Activated T-cell treated with anti-CD3 and anti-CD28 coated beads, Interleukin-2, amount 50 U/mL, for 72 hours (primary cell): ENCODE results near the gene EXOC6. TPM values are rescaled to one million over a fixed set of nuclear protein-coding genes. Genes with fewer than 3 reads are reported as not detected.
"Not testable (repeated sequence)": the region's sequence is repeated elsewhere in the genome, so short reads cannot be mapped to it uniquely, and the experiment has no call there.

Experiments used
- ATAC-seq, 2 donors: fragments of 150-1000 bp; cut with Tn5 transposase; replicated peaks in 1 of 2; 2 replicates each; pipeline ENCODE4 v1.10.0; 2021; ENCODE audit warnings: moderate library complexity in 2 of 2, mild to moderate bottlenecking in 1 of 2
- DNase-seq, 2 donors: peaks; one replicate each; pipeline ENCODE4 v3.0.0; 2021 to 2022; ENCODE audit warnings: mixed read lengths in 1 of 2
- H3K27ac Mint-ChIP-seq: one replicate; pipeline ENCODE4 v1.8.0; 2022; ENCODE audit warnings: mild to moderate bottlenecking, moderate library complexity, mixed read lengths
- H3K27me3 Mint-ChIP-seq: one replicate; pipeline ENCODE4 v1.8.0; 2022; ENCODE audit warnings: low read depth, mixed read lengths
- H3K36me3 Mint-ChIP-seq, 2 donors: one replicate each; pipeline ENCODE4 v1.8.0; 2022; ENCODE audit warnings: mixed read lengths in 2 of 2, mild to moderate bottlenecking in 1 of 2; ENCODE audit not compliant: insufficient read depth in 2 of 2
- H3K4me1 Mint-ChIP-seq: one replicate; pipeline ENCODE4 v1.8.0; 2022; ENCODE audit warnings: low read depth, mixed read lengths
- H3K4me3 Mint-ChIP-seq, 2 donors: one replicate each; pipeline ENCODE4 v1.8.0; 2022; ENCODE audit warnings: mild to moderate bottlenecking in 2 of 2, mixed read lengths in 2 of 2, moderate library complexity in 2 of 2
- H3K9me3 Mint-ChIP-seq, 2 donors: one replicate each; pipeline ENCODE4 v1.8.0; 2022; ENCODE audit warnings: mixed read lengths in 2 of 2
- total RNA-seq, 2 donors: library from RNA; stranded (reverse); gene quantifications; one replicate each; pipeline ENCODE4 v1.2.3, GENCODE V29; 2022

EXOC6 gene
- total RNA-seq, 2 donors from 2014 or later, result 9.2 to 12.6 TPM

DNA sequence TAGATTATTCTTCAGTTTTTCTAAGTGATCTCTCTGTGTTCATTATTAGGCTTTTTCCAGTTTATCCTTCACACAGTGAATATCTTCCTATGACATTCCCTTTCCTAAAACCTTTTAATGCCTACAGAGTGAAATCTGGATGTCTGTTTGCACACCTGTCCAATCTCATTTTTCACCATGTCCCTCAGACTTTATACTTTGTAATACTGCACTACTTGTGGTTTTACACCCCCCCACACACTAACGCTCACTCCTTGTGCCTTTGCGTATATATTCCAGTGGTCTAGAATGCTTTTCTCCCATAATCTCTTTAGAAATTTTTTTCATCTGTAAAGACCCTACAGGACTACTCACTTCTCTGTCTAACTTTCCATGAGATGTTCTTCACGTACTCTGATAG lies 98.2 kb downstream of the EXOC6 start:
- DNase-seq (no peak), ATAC-seq (no peak)
- Mint-ChIP-seq H3K27ac (no peak overlapping the region), H3K27me3 (no peaks in the 10 kb centered on the region), H3K4me1 (no peaks in the 10 kb centered on the region), H3K36me3 (peaks cover 2 to 15% of the 10 kb centered on the region in 2 donors), H3K9me3 (no peaks in the 10 kb centered on the region), H3K4me3 (no peak overlapping the region)

DNA sequence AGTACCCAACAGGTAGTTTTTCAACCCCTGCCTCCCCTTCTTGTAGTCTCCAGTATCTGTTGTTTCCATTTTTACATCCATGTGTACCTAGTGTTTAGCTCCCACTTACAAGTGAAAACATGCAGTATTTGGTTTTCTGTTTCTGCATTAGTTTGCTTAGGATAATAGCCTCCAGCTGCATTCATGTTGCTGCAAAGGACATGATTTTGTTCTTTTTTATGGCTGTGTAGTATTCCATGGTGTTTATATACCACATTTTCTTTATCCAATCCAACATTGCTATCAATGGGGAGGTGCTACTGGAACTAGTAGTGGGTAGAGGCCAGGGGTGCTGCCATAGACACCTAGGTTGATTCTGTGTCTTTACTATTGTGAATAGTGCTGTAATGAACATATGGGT lies 104.3 kb downstream of the EXOC6 start:
- not testable (repeated sequence) for H3K36me3 Mint-ChIP-seq, ATAC-seq, H3K27me3 Mint-ChIP-seq, H3K9me3 Mint-ChIP-seq, H3K4me1 Mint-ChIP-seq, H3K27ac Mint-ChIP-seq, DNase-seq, H3K4me3 Mint-ChIP-seq

DNA sequence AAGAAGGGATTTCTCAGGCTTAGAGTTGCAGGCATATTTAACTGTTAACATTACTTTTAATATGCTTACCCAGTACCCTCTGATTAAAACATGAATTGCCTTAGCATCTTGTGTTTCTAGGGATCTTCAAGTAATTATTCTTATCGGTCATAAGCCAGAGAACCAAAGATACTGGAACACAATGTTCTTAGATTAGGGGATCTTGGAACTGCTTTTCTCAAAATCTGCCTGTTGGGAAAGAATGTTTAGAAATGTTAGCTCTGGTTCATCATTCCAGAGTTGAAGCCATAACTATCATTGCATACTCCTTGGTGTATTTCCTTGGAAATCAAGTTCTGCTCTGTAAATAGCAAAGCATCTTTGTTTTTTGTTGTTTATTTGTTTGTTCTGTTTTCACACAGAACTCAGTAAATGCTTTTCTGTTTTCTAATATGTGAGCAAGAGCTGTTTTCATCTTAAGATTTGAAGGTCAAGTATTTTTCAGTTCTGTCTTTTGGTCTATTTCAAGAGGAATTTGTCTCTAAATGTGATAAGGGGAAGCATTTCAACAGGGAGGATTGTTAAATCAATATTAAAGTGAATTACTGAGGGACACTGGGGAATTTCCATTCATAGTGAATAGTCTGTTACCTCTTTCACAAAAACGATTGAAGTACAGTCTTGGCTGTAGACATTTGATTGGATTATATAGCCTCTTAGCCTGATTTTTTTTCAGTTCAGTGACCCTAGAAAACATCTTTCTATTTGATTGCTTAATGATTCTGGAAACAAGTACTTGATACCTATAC lies 109.1 kb downstream of the EXOC6 start:
- H3K9me3 Mint-ChIP-seq, result no peaks in the 10 kb centered on the region
- H3K4me3 Mint-ChIP-seq, result no peak overlapping the region
- DNase-seq (no peak), ATAC-seq (no peak)
- H3K27me3 Mint-ChIP-seq, result no peaks in the 10 kb centered on the region
- H3K27ac Mint-ChIP-seq, result no peak overlapping the region
- H3K4me1 Mint-ChIP-seq, result no peaks in the 10 kb centered on the region
- peaks cover 0 to 3% of the 10 kb centered on the region in 2 donors for H3K36me3 Mint-ChIP-seq

DNA sequence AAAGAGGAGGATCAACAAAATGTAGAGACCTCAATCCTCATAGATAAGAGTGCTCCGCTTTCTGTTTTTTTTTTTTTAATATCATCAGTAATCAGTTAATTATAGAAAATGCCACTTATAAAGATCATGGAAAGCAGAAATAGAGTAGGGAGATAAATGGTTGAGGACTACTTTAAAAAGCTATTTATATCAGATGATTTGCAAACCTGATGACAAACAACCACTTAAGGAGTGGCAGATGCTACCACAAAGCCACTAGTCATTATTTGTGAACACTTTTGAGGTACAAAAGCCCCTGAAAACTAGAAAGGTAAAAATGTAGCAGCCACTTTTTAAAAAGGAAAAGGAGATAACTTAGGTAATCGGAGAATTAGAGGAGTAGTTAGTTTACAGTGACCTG lies 113.3 kb downstream of the EXOC6 start:
- no peak for ATAC-seq
- Mint-ChIP-seq H3K27me3 (no peaks in the 10 kb centered on the region), H3K4me3 (no peak overlapping the region)

DNA sequence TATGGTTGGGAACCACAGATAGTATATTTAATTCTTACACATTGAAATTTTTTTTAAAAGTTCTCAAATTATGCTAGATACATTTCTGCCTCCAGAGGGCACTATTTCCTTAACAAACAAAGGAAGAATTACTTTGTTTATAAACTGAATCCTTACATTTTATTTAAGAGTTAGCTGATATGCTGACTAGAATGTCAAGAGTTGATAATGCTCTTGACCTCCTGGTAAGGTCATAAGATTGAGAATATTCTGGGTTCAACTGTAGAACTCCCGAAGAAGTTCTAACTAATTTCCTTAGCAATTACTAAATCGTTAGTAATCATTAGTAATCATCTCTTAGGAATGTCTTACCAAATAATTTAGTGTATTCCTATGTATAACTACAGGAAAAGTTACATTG lies 117.0 kb downstream of the EXOC6 start:
- Mint-ChIP-seq H3K9me3 (no peaks in the 10 kb centered on the region), H3K27me3 (no peaks in the 10 kb centered on the region), H3K4me1 (no peaks in the 10 kb centered on the region), H3K27ac (no peak overlapping the region), H3K4me3 (no peak overlapping the region), H3K36me3 (no peaks in the 10 kb centered on the region)
- ATAC-seq, result no peak
- DNase-seq, result peak in 1 of 2 donors; percentile 2

More for the DNA sequence above, 113.3 kb downstream of the EXOC6 start:
- no peaks in the 10 kb centered on the region for H3K36me3 Mint-ChIP-seq
- no peaks in the 10 kb centered on the region for H3K4me1 Mint-ChIP-seq
- H3K27ac Mint-ChIP-seq, result no peak overlapping the region
- H3K9me3 Mint-ChIP-seq, result no peaks in the 10 kb centered on the region
- no peak for DNase-seq

DNA sequence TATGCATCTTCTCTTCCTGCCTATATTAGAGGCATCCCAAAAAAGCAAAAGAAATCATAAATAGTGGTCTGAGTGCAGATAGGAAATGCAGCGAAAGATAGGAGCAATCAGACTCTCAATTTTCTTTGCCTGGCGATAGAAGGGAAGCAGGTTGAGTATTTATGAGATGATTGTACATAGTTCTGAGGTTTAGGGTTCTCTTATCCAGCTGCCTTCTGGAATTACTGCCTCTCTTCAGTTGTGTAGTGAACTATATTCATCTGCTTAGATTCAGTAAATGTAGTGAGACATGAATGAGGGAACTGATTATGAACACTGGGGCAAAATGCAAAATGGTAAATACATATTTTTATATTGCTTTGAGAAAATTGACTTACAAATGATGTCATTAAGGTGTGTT lies 119.3 kb downstream of the EXOC6 start:
- peaks cover 2 to 6% of the 10 kb centered on the region in 2 donors for H3K36me3 Mint-ChIP-seq
- no peaks in the 10 kb centered on the region for H3K27me3 Mint-ChIP-seq
- no peak overlapping the region for H3K27ac Mint-ChIP-seq
- ATAC-seq (no peak), DNase-seq (no peak)
- H3K4me3 Mint-ChIP-seq, result no peak overlapping the region
- H3K9me3 Mint-ChIP-seq, result no peaks in the 10 kb centered on the region
- H3K4me1 Mint-ChIP-seq, result peaks cover 8% of the 10 kb centered on the region

DNA sequence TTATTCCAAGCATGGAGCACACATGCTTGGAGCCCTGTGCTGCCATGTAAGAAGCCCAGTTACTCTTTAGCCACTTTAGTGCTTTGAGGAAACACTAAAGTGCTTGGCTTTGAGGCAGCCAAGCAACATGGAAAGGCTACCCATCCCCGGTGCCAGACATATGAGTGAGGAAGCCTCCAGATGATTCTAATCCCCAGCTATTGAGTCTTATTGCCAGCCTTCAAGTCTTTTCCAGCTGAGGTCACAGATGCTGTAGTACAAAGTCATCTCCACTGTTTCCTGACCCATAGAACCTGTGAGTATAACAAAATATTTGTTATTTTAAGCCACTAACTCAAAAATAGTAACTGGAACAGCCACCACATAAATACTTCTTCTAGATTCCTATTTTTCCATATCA lies 120.8 kb downstream of the EXOC6 start:
- Mint-ChIP-seq H3K4me1 (peaks cover 8% of the 10 kb centered on the region), H3K27ac (no peak overlapping the region), H3K36me3 (peaks cover 2 to 13% of the 10 kb centered on the region in 2 donors), H3K4me3 (no peak overlapping the region), H3K27me3 (no peaks in the 10 kb centered on the region), H3K9me3 (peaks cover 0 to 3% of the 10 kb centered on the region in 2 donors)
- no peak for ATAC-seq
- no peak for DNase-seq

DNA sequence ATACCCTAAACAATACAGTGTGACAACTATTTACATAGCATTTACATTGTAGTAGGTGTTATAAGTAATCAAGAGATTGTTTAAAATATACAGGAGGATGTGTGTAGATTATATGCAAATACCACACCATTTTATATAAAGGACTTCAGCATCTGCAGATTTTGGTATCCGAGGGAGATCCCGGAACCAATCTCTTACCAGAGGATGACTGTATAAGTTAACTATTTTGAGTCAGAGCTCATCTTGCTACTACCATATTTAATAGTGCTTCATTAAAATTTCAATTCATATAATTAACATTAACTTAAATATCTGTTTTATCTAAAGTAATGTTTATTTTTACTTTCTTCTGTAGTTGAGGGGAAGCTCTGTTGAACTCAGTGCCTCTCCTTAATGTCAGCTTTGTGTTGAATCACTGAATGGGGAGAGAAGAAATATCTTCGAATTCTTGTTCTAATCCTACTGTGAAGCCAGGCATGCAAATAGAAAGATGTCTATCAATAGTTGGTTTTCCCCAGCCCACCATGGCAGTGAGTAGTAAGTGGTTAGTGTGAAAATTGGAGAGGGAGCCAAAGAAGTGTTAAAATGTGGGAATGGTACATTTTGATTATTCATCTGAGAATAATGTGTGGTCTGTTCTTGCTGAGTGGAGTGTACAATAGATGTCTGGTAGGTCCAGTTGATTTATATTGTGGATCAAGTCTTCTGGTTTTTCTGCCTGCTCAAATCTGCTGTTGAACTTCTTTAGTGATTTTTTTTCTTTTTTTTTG lies 122.2 kb downstream of the EXOC6 start:
- ATAC-seq, result no peak
- Mint-ChIP-seq H3K4me1 (peaks cover 8% of the 10 kb centered on the region), H3K9me3 (peaks cover 0 to 3% of the 10 kb centered on the region in 2 donors), H3K27ac (no peak overlapping the region), H3K36me3 (peaks cover 2 to 13% of the 10 kb centered on the region in 2 donors), H3K27me3 (no peaks in the 10 kb centered on the region), H3K4me3 (no peak overlapping the region)
- no peak for DNase-seq

DNA sequence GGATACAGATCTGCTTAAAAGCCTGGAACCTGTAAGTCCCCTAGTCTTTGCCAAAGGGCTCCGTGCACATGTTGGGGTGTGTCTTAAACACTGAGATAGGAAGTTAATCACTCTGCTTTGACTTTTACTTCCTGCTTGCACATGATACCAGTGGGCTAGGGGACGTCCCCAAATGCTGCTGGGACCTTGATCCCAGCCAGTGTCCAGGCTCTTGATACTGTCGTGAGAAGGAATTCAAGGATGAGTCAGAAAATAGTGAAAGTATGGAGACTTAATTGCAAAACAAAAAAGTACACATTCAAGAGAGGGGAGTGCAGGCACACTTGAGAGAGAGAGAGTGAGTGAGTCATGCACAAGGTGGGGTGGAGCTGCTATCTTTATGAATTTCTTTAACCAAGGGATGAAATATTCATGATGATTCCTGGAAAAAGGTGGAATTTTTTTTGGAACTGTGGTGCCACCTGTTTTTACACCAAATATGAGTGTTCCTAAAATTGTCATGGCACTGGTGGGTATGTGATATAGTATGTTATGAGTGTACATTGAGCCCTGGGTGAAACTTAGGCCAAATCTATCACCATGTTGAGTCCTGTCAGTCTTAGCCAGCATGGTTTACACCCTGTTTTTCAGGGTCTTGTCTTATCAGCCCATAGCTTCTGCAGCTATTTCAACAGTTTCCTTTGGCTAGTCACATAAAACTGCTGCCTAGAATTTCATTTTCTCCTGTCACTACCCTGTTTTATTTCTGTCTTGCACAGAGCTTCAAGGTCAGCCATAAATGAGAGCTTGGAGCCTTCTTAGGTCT lies 123.9 kb downstream of the EXOC6 start:
- Mint-ChIP-seq H3K27me3 (no peaks in the 10 kb centered on the region), H3K36me3 (peaks cover 2 to 13% of the 10 kb centered on the region in 2 donors), H3K4me3 (no peak overlapping the region), H3K9me3 (peaks cover 0 to 3% of the 10 kb centered on the region in 2 donors), H3K4me1 (peaks cover 8% of the 10 kb centered on the region), H3K27ac (no peak overlapping the region)
- no peak for ATAC-seq
- DNase-seq, result no peak

DNA sequence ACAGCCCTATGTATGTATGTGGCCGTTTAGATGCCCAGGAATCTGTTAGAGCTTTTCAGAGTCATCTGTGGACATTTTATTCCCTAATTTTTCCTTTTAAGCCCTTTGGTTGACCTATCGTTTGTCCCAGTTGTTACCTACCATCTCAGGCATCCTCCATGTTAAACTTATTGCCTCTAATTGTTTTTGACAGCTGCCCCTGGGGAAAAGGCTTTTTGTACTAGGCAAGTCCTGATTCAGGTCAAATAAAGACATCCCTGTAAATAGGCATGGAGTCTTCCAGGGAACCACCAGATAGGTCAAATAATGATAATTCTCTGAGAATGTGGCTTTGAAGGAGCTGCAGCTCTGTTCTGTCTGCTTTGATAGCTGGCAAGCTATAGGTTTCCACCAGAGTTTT lies 124.6 kb downstream of the EXOC6 start:
- H3K36me3 Mint-ChIP-seq, result peaks cover 2 to 13% of the 10 kb centered on the region in 2 donors
- no peak for DNase-seq
- H3K4me1 Mint-ChIP-seq, result peaks cover 8% of the 10 kb centered on the region
- no peak overlapping the region for H3K4me3 Mint-ChIP-seq
- H3K9me3 Mint-ChIP-seq, result peaks cover 0 to 3% of the 10 kb centered on the region in 2 donors
- H3K27ac Mint-ChIP-seq, result no peak overlapping the region
- no peaks in the 10 kb centered on the region for H3K27me3 Mint-ChIP-seq
- ATAC-seq, result no peak

DNA sequence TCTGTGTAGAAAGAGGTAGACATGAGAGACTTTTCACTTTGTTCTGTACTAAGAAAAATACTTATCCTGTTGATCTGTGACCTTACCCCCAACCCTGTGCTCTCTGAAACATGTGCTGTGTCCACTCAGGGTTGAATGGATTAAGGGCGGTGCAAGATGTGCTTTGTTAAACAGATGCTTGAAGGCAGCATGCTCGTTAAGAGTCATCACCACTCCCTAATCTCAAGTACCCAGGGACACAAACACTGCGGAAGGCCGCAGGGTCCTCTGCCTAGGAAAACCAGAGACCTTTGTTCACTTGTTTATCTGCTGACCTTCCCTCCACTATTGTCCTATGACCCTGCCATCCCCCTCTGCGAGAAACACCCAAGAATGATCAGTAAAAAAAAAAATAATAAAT lies 128.0 kb downstream of the EXOC6 start:
- not testable (repeated sequence) for ATAC-seq, H3K27ac Mint-ChIP-seq

DNA sequence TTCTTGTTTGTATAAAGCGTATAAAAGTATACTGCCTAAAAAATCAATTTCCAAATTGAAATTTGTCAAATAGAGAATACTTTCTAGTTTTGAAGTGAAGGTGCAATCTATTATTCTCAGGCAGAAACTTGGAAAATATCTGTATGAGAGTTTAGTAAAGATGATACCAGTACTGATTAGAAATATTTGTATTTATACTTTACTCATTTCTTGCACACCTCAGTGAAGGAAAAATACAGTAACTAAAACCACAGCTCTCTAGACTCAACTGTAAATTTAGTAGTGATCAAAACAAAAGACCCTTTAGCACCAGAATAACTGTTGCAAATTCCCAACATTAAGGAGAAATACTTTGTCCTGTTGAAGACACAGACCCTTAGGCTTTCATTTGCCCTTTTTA lies 140.9 kb downstream of the EXOC6 start:
- Mint-ChIP-seq H3K27ac (peak overlapping the region; percentile 1), H3K4me3 (no peak overlapping the region), H3K4me1 (peaks cover 32% of the 10 kb centered on the region), H3K27me3 (no peaks in the 10 kb centered on the region), H3K36me3 (peaks cover 0 to 3% of the 10 kb centered on the region in 2 donors), H3K9me3 (no peaks in the 10 kb centered on the region)
- DNase-seq (no peak), ATAC-seq (peak in 1 of 2 donors; percentile 25)

More for the DNA sequence above, 128.0 kb downstream of the EXOC6 start:
- not testable (repeated sequence) for H3K27me3 Mint-ChIP-seq, H3K4me3 Mint-ChIP-seq, H3K9me3 Mint-ChIP-seq, DNase-seq, H3K4me1 Mint-ChIP-seq
- peaks cover 2 to 13% of the 10 kb centered on the region in 2 donors for H3K36me3 Mint-ChIP-seq

DNA sequence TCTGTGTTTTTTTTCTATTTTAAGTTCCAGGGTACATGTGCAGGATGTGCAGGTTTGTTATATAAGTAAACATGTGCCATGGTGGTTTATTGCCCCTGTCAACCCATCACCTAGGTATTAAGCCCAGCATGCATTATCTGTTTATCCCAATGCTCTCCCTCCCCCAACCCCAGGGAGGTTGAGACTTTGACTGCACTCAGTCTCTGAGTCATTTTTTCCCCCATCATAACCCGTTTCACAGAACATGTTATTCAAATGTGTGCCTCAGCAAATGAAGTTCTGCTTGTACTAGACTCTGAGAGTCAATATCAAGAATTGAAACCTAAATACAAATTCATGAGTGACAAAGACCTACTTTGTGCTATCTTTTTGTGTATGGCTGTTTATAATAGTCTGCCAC lies 142.3 kb downstream of the EXOC6 start:
- Mint-ChIP-seq H3K27me3 (no peaks in the 10 kb centered on the region), H3K9me3 (no peaks in the 10 kb centered on the region), H3K27ac (peak overlapping the region; percentile 4), H3K4me1 (peaks cover 33% of the 10 kb centered on the region), H3K4me3 (no peak overlapping the region), H3K36me3 (no peaks in the 10 kb centered on the region)
- DNase-seq, result peak; percentile 13 to 17
- ATAC-seq, result peak; percentile 88 to 89
